AG04449 (cell line): ENCODE measurements around the gene DMXL1.

Source experiments
- CTCF ChIA-PET: fragments of 350-600 bp; formaldehyde crosslinking; extraction: SDS; loops from one replicate; lab custom pipeline; 2021; ENCODE audit warnings: antibody characterized with exemption; lab: Yijun Ruan, JAX
- POLR2A ChIA-PET: fragments of 400-600, 350-600 bp; formaldehyde crosslinking; extraction: SDS; loops from one replicate; lab custom pipeline; 2020; ENCODE audit warnings: antibody characterized with exemption, inconsistent platforms; lab: Yijun Ruan, JAX
- DNase-seq: peaks from one replicate; pipeline ENCODE4 v3.0.0-alpha.2; 2010; ENCODE audit warnings: low read depth, low spot score
- H3K4me3 ChIP-seq: 2 replicates; pipeline ENCODE4 v1.5.1; 2011; ENCODE audit warnings: low read depth, mild to moderate bottlenecking, control low read depth, low read length
- TF ChIP-seq, protein P1 (sequence below): IDR thresholded peaks from one replicate; pipeline ENCODE4 v1.5.1; 2011; ENCODE audit warnings: mild to moderate bottlenecking, moderate library complexity, low read length, control low read depth, inconsistent platforms; ENCODE audit not compliant: insufficient read depth; ENCODE audit errors: missing control alignments

Gene DMXL1

DNA sequence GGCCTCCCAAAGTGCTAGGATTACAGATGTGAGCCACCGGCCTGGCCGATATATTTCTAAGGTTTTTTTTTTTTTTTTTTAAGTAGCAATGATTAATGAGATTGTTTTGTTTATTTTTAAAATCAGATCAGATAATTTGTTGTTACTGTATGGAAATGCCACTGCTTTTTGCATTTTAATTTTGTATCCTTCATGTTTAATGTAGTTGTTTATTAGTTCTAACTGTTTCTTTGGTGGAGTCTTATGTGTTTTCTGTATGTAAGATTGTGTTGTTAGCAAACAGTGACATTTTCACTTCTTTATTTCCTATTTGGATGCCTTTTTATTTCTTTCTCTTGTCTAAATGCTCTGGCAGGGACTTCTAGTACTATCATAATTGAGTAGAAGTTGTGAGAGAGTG lies 87.3 kb downstream of the DMXL1 start:
- no peak for DNase-seq
- TF ChIP-seq, protein P1, sequence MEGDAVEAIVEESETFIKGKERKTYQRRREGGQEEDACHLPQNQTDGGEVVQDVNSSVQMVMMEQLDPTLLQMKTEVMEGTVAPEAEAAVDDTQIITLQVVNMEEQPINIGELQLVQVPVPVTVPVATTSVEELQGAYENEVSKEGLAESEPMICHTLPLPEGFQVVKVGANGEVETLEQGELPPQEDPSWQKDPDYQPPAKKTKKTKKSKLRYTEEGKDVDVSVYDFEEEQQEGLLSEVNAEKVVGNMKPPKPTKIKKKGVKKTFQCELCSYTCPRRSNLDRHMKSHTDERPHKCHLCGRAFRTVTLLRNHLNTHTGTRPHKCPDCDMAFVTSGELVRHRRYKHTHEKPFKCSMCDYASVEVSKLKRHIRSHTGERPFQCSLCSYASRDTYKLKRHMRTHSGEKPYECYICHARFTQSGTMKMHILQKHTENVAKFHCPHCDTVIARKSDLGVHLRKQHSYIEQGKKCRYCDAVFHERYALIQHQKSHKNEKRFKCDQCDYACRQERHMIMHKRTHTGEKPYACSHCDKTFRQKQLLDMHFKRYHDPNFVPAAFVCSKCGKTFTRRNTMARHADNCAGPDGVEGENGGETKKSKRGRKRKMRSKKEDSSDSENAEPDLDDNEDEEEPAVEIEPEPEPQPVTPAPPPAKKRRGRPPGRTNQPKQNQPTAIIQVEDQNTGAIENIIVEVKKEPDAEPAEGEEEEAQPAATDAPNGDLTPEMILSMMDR = no peak
- ChIA-PET POLR2A (interaction anchor here (0.6 to 0.7 kb wide), 2 partner anchors 11 to 112 kb away, joined by 3 to 6 read pairs; no protein-coding TSS in a partner anchor), CTCF (no interaction called here)
- no peak overlapping the region for H3K4me3 ChIP-seq

- POLR2A ChIA-PET = no interaction called here
- CTCF ChIA-PET = interaction anchor here (1.3 kb wide), 1 partner anchor 251 kb away, joined by 7 read pairs; no protein-coding TSS in a partner anchor
- no peak overlapping the region for H3K4me3 ChIP-seq
- TF ChIP-seq, protein P1 = no peak
- no peak for DNase-seq
Measured at GRCh38 chr5:119161430-119161829, 90.5 kb downstream of the DMXL1 start.

DNA sequence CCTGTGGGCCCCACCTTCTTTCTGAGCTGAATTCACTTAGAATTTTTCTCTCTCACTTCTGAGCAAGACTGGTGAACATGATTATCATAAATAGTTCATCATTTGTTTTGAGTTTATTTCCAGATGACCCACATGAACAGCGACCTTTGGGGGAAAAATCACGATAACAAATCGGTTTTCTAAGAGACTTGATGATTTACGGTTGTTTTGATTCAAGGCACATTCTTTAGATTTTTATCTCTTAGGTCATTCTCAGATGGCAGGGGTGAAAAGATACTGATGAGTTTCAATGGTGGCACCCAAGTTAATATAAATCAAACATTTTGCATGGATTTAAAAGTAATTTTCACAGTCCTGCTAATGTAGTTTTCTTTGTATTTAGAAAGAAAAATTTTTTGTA lies 95.1 kb downstream of the DMXL1 start:
- CTCF ChIA-PET = interaction anchor here (0.9 kb wide), 1 partner anchor 31 kb away, joined by 3 read pairs; no protein-coding TSS in a partner anchor
- TF ChIP-seq, protein P1 = no peak
- DNase-seq = no peak
- no peak overlapping the region for H3K4me3 ChIP-seq
- POLR2A ChIA-PET = no interaction called here

DNA sequence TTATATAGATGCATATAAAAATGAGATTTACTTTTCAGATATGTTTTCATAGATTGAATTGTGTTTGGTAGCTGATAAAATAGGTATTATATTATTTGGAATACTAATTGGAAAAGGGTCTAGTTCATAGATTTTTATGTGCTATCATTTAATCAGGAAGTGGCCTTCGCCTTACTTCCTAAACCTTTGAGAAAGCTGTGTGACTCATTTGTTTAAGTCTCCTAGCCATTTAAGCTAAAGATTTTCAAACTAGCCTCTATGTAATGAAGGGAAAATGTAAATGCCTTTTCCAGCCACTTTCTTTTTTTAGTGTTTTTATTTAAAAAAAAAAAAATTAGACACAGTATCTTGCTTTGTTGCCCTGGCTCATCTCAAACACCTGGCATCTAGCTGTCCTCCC lies 97.5 kb downstream of the DMXL1 start:
- DNase-seq = no peak
- ChIA-PET POLR2A (interaction anchor here (0.7 kb wide), 1 partner anchor 149 kb away, joined by 4 read pairs; no protein-coding TSS in a partner anchor), CTCF (interaction anchor here (1.0 to 1.1 kb wide), 2 partner anchors 180 to 181 kb away, joined by 3 to 4 read pairs; partner anchors contain the start of gene DTWD2)
- TF ChIP-seq, protein P1 = no peak
- no peak overlapping the region for H3K4me3 ChIP-seq

GRCh38 chr5:119171686-119172085 lies 100.8 kb downstream of the DMXL1 start:
- no peak for DNase-seq
- ChIA-PET CTCF (no interaction called here), POLR2A (no interaction called here)
- H3K4me3 ChIP-seq = no peak overlapping the region
- TF ChIP-seq, protein P1 = no peak

DNA sequence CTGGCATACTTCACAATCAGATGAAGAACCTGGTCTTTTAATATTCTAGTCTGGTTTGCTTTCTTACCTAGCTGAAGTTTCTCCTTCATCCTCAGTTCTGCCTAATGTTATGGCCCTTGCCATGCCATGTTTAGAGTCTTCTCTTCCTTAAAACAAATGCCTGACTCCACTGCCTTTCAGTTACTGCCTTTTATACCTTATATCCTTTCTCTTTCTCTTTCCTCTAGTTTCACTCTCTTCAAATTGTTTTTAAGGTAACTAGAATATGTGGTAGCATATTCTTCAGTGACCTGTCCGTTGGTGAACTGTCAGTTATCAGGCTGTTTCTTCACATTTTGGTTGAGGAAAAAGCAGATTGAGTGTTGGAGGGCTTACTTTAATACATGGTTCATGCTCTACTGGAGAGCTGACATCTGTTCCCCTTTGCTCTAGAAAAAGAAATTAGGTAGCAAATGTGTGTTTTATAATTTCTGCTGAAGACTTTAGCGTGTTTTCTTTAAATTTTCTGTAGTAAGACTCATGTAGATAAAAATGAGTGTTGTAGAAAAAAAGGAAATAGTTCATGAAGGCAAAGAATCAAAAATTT lies 103.8 kb downstream of the DMXL1 start:
- no peak for DNase-seq
- TF ChIP-seq, protein P1 = no peak
- H3K4me3 ChIP-seq = no peak overlapping the region
- ChIA-PET POLR2A (no interaction called here), CTCF (no interaction called here)
